Panc1 (cell line): Measurements from ENCODE around the gene FBXL19. TPM values are rescaled to one million over a fixed set of nuclear protein-coding genes. Genes with fewer than 3 reads are reported as not detected.

Source experiments
- ATAC-seq: fragments of 200-7000 bp; cut with Tn5 transposase; 2 replicates; pipeline ENCODE4 v1.9.1; 2020; ENCODE audit warnings: mild to moderate bottlenecking, moderate library complexity
- BruUV-seq: library from RNA; stranded (reverse); fragments of 400-500 nt; replicated peaks from 2 replicates; lab custom pipeline; 2021; lab: Mats Ljungman, UMichigan
- CTCF ChIA-PET: fragments of 300-600 bp; sonication (Branson Sonifier 250); formaldehyde crosslinking; loops from one replicate; lab custom pipeline; 2022; ENCODE audit warnings: antibody characterized with exemption; lab: Charles Lee
- POLR2A ChIA-PET: fragments of 300-600 bp; sonication (Branson Sonifier 250); formaldehyde crosslinking; loops from one replicate; lab custom pipeline; 2022; ENCODE audit warnings: antibody characterized with exemption; lab: Charles Lee
- DNase-seq: peaks from one replicate; pipeline ENCODE4 v3.0.0-alpha.2; 2010; ENCODE audit warnings: low read depth, low spot score
- H3K27ac ChIP-seq: 2 replicates; pipeline ENCODE4 v1.5.1; 2011; ENCODE audit warnings: mild to moderate bottlenecking, low read length, inconsistent platforms
- H3K27me3 ChIP-seq: fragments of 200-500 bp; sonication (Bioruptor generic); 2 replicates; pipeline ENCODE4 v1.6.0; 2014; ENCODE audit warnings: low read length, inconsistent platforms; ENCODE audit not compliant: control insufficient read depth, insufficient read depth
- H3K36me3 ChIP-seq: fragments of 200-500 bp; sonication (Bioruptor generic); 2 replicates; pipeline ENCODE4 v1.5.1; 2014; ENCODE audit warnings: inconsistent platforms, mild to moderate bottlenecking, low read length, moderate library complexity; ENCODE audit not compliant: control insufficient read depth, insufficient read depth
- H3K4me1 ChIP-seq: 2 replicates; pipeline ENCODE4 v1.5.1; 2011; ENCODE audit warnings: inconsistent platforms, mild to moderate bottlenecking, low read length, moderate library complexity; ENCODE audit not compliant: control insufficient read depth, insufficient read depth
- H3K4me3 ChIP-seq, 2 experiments: 2 replicates each; pipeline ENCODE4 v1.5.1; 2011 to 2012; ENCODE audit warnings: low read depth in 2 of 2, low read length in 2 of 2, mild to moderate bottlenecking in 2 of 2, inconsistent platforms in 1 of 2, moderate library complexity in 1 of 2
- H3K9me3 ChIP-seq: fragments of 200-500 bp; sonication (Bioruptor generic); 2 replicates; pipeline ENCODE4 v1.5.1; 2014; ENCODE audit warnings: low read depth, mild to moderate bottlenecking, inconsistent platforms, low read length, moderate library complexity; ENCODE audit not compliant: control insufficient read depth, insufficient read depth
- POLR2AphosphoS5 ChIP-seq: IDR thresholded peaks from 2 replicates; pipeline ENCODE4 v1.6.1; 2012; ENCODE audit warnings: mild to moderate bottlenecking, low read depth, low read length, moderate library complexity
- SIN3A ChIP-seq: IDR thresholded peaks from 2 replicates; pipeline ENCODE4 v1.6.1; 2012; ENCODE audit warnings: low read depth, mild to moderate bottlenecking, low read length, moderate library complexity, borderline replicate concordance; ENCODE audit not compliant: insufficient read depth
- TCF7L2 ChIP-seq: IDR thresholded peaks from 2 replicates; pipeline ENCODE4 v1.6.1; 2011; ENCODE audit warnings: mild to moderate bottlenecking, low read depth, low read length, inconsistent platforms
- in situ Hi-C: cut with HindIII; loops from 2 replicates; pipeline ENCODE4 v1.10.0; 2016; ENCODE audit warnings: low sequenced_read_pairs, low pct_unique_long_range_greater_than_20kb
- intact Hi-C: fragments of 100-400 bp; cut with micrococcal nuclease; formaldehyde crosslinking; loops from one replicate; pipeline ENCODE4 v1.10.0; 2022; ENCODE audit not compliant: unreplicated experiment
- total RNA-seq: library from RNA; stranded (reverse); gene quantifications from one replicate; pipeline ENCODE4 v1.2.1, GENCODE V29; 2021; ENCODE audit not compliant: unreplicated experiment
- TF ChIP-seq, protein P1 (sequence below), 2 experiments: IDR thresholded peaks; 2 replicates each; pipeline ENCODE4 v1.6.1; 2011 to 2012; ENCODE audit warnings: low read depth in 2 of 2, control low read depth in 1 of 2, low read length in 1 of 2, mild to moderate bottlenecking in 1 of 2, moderate library complexity in 1 of 2; ENCODE audit not compliant: insufficient read depth in 1 of 2
- TF ChIP-seq, protein P2 (sequence below): fragments of 450-650 bp; IDR thresholded peaks from 2 replicates; pipeline ENCODE4 v1.5.1; 2017; ENCODE audit warnings: mild to moderate bottlenecking

Gene FBXL19
- total RNA-seq, 1 experiment from 2014 or later, result 52.3 TPM

DNA sequence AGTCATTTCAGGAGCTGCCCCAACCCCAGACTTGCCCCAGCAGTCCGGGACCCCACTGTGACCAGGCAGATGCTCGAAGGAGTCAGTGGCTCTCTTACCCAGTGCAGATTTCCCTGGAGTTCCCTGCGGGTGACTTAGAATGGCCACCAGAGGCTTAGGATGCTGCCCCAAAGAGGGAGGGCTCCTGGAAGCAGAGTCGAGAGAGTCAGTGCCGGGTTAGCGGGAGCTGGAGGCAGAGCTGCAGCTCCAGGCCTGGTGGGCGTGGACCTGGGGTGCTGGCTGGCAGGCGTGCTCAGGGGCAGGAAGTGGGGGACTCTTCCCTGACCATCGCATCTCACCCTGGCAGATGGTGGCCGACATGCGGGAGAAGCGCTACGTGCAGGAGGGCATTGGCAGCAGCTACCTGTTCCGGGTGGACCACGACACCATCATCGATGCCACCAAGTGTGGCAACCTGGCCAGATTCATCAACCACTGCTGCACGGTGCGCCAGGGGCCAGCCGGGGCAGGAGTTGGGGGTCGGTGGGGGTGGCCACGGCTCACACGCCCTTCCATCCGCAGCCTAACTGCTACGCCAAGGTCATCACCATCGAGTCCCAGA, 60.0 kb downstream of the FBXL19 start:
- TF ChIP-seq POLR2AphosphoS5 (no peak), SIN3A (no peak), TCF7L2 (no peak)
- TF ChIP-seq, protein P1, sequence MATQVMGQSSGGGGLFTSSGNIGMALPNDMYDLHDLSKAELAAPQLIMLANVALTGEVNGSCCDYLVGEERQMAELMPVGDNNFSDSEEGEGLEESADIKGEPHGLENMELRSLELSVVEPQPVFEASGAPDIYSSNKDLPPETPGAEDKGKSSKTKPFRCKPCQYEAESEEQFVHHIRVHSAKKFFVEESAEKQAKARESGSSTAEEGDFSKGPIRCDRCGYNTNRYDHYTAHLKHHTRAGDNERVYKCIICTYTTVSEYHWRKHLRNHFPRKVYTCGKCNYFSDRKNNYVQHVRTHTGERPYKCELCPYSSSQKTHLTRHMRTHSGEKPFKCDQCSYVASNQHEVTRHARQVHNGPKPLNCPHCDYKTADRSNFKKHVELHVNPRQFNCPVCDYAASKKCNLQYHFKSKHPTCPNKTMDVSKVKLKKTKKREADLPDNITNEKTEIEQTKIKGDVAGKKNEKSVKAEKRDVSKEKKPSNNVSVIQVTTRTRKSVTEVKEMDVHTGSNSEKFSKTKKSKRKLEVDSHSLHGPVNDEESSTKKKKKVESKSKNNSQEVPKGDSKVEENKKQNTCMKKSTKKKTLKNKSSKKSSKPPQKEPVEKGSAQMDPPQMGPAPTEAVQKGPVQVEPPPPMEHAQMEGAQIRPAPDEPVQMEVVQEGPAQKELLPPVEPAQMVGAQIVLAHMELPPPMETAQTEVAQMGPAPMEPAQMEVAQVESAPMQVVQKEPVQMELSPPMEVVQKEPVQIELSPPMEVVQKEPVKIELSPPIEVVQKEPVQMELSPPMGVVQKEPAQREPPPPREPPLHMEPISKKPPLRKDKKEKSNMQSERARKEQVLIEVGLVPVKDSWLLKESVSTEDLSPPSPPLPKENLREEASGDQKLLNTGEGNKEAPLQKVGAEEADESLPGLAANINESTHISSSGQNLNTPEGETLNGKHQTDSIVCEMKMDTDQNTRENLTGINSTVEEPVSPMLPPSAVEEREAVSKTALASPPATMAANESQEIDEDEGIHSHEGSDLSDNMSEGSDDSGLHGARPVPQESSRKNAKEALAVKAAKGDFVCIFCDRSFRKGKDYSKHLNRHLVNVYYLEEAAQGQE (IDR thresholded peaks at IDR 0.05; ENCODE audit: insufficient read depth in 1 of 2, low read depth in 2 of 2, low read length in 1 of 2), result no peak
- TF ChIP-seq, protein P2, sequence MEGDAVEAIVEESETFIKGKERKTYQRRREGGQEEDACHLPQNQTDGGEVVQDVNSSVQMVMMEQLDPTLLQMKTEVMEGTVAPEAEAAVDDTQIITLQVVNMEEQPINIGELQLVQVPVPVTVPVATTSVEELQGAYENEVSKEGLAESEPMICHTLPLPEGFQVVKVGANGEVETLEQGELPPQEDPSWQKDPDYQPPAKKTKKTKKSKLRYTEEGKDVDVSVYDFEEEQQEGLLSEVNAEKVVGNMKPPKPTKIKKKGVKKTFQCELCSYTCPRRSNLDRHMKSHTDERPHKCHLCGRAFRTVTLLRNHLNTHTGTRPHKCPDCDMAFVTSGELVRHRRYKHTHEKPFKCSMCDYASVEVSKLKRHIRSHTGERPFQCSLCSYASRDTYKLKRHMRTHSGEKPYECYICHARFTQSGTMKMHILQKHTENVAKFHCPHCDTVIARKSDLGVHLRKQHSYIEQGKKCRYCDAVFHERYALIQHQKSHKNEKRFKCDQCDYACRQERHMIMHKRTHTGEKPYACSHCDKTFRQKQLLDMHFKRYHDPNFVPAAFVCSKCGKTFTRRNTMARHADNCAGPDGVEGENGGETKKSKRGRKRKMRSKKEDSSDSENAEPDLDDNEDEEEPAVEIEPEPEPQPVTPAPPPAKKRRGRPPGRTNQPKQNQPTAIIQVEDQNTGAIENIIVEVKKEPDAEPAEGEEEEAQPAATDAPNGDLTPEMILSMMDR, result no peak

DNA sequence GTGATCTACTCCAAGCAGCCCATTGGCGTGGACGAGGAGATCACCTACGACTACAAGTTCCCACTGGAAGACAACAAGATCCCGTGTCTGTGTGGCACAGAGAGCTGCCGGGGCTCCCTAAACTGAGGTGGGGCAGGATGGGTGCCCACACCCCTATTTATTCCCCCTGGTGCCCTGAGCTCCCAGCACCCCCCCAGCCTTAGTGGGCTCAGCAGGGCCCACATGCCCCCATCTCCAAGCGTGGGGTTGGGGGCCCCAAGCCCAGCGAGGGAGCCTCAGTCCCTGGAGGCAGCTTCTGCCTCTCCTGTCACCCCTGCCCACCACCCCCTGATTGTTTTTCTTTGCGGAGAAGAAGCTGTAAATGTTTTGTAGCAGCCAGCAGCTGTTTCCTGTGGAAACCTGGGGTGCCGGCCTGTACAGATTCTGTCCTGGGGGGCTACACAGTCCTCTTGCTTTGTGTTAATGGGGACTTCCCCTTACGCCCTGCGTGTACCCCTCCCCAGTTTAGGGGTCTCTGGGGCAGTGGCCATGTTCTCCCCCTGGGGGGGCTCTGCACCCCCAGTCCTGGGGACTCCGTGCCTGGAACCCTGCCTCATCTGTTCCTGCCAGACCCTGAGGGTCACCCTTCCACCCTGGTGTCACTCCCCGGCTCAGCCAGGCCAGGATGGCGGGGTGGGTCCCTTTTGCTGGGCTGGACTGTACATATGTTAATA, 60.7 kb downstream of the FBXL19 start:
- TF ChIP-seq SIN3A, result no peak
- TF ChIP-seq TCF7L2, result no peak
- no peak for TF ChIP-seq POLR2AphosphoS5
- TF ChIP-seq, protein P2, result no peak
- TF ChIP-seq, protein P1 (IDR thresholded peaks at IDR 0.05; ENCODE audit: insufficient read depth in 1 of 2, low read depth in 2 of 2, low read length in 1 of 2), result no peak
- DNase-seq (no peak), ATAC-seq (0 out of 2 replicates have a peak, but pooled peaks have one; percentile 3)
- in situ Hi-C loops, result no loop called here
- TSS peak; percentile 75 for BruUV-seq
- peaks cover 9% of the 10 kb centered on the region for H3K4me1 ChIP-seq
- intact Hi-C loops, result no loop called here
- POLR2A ChIA-PET, result no interaction called here
- H3K9me3 ChIP-seq, result no peaks in the 10 kb centered on the region
- H3K27me3 ChIP-seq, result no peaks in the 10 kb centered on the region
- CTCF ChIA-PET, result interaction anchor here (0.6 to 1.3 kb wide), 7 partner anchors 11 to 158 kb away, joined by 3 to 4 read pairs (median 3); partner anchors contain the start of genes ZNF646 and ZNF668
- no peak overlapping the region for H3K27ac ChIP-seq
- no peak overlapping the region for H3K4me3 ChIP-seq
- H3K36me3 ChIP-seq, result peaks cover 3% of the 10 kb centered on the region; the same call in 1 of the 2 replicates

More for the DNA sequence above, 60.0 kb downstream of the FBXL19 start:
- ChIA-PET CTCF (interaction anchor here (1.1 to 1.3 kb wide), 2 partner anchors 29 to 158 kb away, joined by 3 to 4 read pairs; no protein-coding TSS in a partner anchor), POLR2A (no interaction called here)
- no peak overlapping the region for H3K27ac ChIP-seq
- peak; percentile 23; the same call in 1 of the 2 replicates for ATAC-seq
- no peak for DNase-seq
- H3K36me3 ChIP-seq, result peaks cover 3% of the 10 kb centered on the region; the same call in 1 of the 2 replicates
- BruUV-seq, result no TSS peak
- no peak overlapping the region for H3K4me3 ChIP-seq
- no peaks in the 10 kb centered on the region for H3K9me3 ChIP-seq
- intact Hi-C loops, result no loop called here
- no peaks in the 10 kb centered on the region for H3K27me3 ChIP-seq
- in situ Hi-C loops, result no loop called here
- H3K4me1 ChIP-seq, result peaks cover 9% of the 10 kb centered on the region
